Osteocyte (in vitro differentiated cells): ENCODE measurements around the gene TRAK1. TPM values are rescaled to one million over a fixed set of nuclear protein-coding genes. Genes with fewer than 3 reads are reported as not detected.
A peak's percentile ranks its signal among the peaks of the same experiment; 100 is the strongest.

Experiments used
- DNase-seq: peaks from one replicate; pipeline ENCODE4 v3.0.0; 2021; ENCODE audit warnings: mixed read lengths; ENCODE audit not compliant: unreplicated experiment; ENCODE audit errors: extremely low spot score
- H3K27ac Mint-ChIP-seq: one replicate; pipeline ENCODE4 v1.8.0; 2021; ENCODE audit warnings: mild to moderate bottlenecking, mixed read lengths; ENCODE audit not compliant: unreplicated experiment
- H3K27me3 Mint-ChIP-seq: one replicate; pipeline ENCODE4 v1.8.0; 2021; ENCODE audit warnings: mixed read lengths; ENCODE audit not compliant: unreplicated experiment
- H3K36me3 Mint-ChIP-seq: one replicate; pipeline ENCODE4 v1.8.0; 2021; ENCODE audit warnings: mixed read lengths; ENCODE audit not compliant: unreplicated experiment
- H3K4me1 Mint-ChIP-seq: one replicate; pipeline ENCODE4 v1.8.0; 2021; ENCODE audit warnings: mixed read lengths; ENCODE audit not compliant: unreplicated experiment
- H3K4me3 Mint-ChIP-seq: one replicate; pipeline ENCODE4 v1.8.0; 2021; ENCODE audit warnings: mild to moderate bottlenecking, moderate library complexity, mixed read lengths; ENCODE audit not compliant: unreplicated experiment
- H3K9me3 Mint-ChIP-seq: one replicate; pipeline ENCODE4 v1.8.0; 2021; ENCODE audit warnings: mixed read lengths; ENCODE audit not compliant: unreplicated experiment
- total RNA-seq: library from RNA; stranded (reverse); gene quantifications from 2 replicates; pipeline ENCODE4 v1.2.1, GENCODE V29; 2021
- TF ChIP-seq, protein P1 (sequence below): fragments of 200-600 bp; sonication (generic); IDR thresholded peaks from 2 replicates; pipeline ENCODE4 v1.5.0; 2021; ENCODE audit warnings: antibody characterized with exemption, mild to moderate bottlenecking, moderate library complexity

TRAK1 gene
- total RNA-seq, 1 donor from 2014 or later, result 30.7 TPM

DNA sequence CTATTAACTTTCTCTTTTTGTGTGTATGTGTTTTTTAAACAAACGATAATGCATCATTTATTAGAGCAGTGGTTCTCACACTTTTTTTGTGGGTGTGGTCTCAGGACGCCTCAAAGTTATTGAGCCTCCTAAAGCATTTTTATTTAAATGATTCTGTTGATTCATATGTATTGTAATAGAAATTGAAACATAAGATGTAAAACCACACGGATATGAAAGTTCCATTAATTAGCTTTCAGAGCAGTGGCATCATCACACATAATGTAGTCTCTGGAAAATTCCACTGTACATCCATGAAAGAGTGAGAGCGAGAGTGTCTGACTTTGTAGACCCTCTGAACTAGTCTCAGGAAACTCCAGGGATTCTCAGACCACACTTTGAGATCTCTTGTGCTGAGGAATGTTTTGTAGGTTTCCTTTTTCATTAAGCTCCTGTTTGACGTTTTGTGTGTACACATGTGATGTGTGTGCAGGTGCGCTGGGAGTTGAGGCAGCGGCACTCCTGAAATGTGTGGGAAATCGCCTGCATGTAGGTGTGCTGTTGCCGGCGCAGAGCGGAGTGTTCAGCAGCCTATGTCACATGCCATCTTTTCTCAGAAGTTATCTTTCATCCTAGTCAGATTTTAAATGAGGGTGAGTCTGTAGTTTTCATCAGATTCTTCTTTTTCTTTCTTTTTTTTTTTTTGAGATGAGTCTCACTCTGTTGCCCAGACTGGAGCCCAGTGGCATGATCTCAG, 5.3 kb upstream of the TRAK1 start:
- no peaks in the 10 kb centered on the region for H3K9me3 Mint-ChIP-seq
- H3K27me3 Mint-ChIP-seq, result no peaks in the 10 kb centered on the region
- H3K36me3 Mint-ChIP-seq, result peaks cover 22% of the 10 kb centered on the region
- no peak for DNase-seq
- H3K27ac Mint-ChIP-seq, result no peak overlapping the region
- H3K4me3 Mint-ChIP-seq, result no peak overlapping the region
- TF ChIP-seq, protein P1, sequence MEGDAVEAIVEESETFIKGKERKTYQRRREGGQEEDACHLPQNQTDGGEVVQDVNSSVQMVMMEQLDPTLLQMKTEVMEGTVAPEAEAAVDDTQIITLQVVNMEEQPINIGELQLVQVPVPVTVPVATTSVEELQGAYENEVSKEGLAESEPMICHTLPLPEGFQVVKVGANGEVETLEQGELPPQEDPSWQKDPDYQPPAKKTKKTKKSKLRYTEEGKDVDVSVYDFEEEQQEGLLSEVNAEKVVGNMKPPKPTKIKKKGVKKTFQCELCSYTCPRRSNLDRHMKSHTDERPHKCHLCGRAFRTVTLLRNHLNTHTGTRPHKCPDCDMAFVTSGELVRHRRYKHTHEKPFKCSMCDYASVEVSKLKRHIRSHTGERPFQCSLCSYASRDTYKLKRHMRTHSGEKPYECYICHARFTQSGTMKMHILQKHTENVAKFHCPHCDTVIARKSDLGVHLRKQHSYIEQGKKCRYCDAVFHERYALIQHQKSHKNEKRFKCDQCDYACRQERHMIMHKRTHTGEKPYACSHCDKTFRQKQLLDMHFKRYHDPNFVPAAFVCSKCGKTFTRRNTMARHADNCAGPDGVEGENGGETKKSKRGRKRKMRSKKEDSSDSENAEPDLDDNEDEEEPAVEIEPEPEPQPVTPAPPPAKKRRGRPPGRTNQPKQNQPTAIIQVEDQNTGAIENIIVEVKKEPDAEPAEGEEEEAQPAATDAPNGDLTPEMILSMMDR, result no peak
- H3K4me1 Mint-ChIP-seq, result peaks cover 34% of the 10 kb centered on the region

DNA sequence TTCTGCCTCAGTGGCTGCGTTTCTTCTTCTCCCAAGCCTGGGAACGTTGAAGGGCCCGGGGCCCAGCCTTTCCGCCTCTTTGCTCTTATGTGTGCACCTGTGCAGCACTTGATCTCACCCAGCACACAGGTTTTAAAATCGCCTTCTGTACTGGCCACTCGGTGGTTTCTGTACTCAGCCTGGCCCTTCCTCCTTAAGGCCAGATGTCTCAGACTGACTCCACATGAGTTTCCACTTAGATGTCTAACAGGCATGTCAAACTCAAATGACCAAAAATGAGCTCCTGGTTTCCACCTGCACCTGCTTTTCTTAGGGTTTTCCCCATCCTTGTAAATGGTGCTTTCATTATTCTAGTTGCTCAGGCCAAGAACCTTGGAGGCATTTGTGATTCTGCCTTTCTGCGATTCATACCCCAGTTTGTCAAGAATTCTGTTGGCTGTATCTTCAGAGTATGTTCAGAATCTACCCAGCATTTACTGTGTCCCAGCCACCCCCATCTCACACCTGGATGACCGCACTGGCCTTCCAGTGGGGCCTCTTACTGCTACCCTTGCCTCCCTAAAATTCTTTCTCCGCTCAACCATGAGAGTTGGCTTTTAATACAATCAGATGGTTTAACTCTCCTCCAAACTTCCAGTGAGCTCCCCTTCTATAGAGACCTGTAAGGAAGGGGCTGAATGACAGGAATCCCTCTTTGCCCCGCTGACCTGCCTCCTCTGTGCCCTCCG, 2.2 kb upstream of the TRAK1 start:
- peaks cover 28% of the 10 kb centered on the region for H3K4me1 Mint-ChIP-seq

DNA sequence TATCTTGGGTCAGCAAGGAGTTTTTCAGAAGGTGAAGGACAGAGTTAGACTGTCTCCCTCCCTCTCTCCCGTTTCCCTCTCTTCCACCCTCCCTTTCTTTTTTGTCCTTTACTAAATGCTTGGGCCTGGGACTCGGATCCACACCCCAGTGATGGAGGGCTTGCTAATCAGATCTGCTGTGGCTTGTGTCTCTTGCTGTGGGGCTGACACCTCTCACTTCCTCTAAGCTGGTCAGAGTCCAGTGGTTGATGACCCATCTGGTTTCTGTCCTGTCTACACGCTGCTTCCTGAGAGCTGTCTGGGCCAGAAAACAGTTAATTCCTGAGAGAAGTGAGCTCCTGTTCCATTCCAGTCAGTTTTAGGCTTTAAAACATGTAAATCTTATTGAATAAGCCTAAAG, 849 bp downstream of the TRAK1 start:
- TF ChIP-seq, protein P1, result no peak
- Mint-ChIP-seq H3K4me1 (peaks cover 31% of the 10 kb centered on the region), H3K36me3 (peaks cover 23% of the 10 kb centered on the region), H3K27ac (peak overlapping the region; percentile 43), H3K27me3 (no peaks in the 10 kb centered on the region), H3K9me3 (no peaks in the 10 kb centered on the region), H3K4me3 (no peak overlapping the region)
- no peak for DNase-seq

More for the DNA sequence above, 2.2 kb upstream of the TRAK1 start:
- no peak overlapping the region for H3K27ac Mint-ChIP-seq
- peaks cover 23% of the 10 kb centered on the region for H3K36me3 Mint-ChIP-seq
- no peak overlapping the region for H3K4me3 Mint-ChIP-seq
- DNase-seq, result no peak
- TF ChIP-seq, protein P1, result no peak
- H3K9me3 Mint-ChIP-seq, result no peaks in the 10 kb centered on the region
- no peaks in the 10 kb centered on the region for H3K27me3 Mint-ChIP-seq

DNA sequence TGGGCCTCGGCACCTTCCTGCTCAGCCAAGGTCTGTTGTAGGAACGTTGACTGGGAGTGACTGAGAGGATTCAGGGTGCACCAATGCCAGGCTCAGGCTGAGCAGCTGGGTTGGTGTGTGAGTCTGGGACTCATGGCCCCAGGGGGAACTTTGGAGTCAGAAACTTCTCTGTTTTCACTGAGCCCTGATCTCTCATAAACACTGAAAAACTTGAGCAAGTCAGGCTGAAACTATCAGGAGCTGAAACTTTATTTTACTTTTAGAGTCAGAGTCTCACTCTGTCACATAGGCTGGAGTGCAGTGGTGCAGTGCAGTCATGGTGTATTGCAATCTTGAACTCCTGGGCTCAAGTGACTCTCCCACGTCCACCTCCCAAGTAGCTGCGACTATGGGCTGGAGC, 3.0 kb downstream of the TRAK1 start:
- H3K27me3 Mint-ChIP-seq, result no peaks in the 10 kb centered on the region
- DNase-seq, result no peak
- H3K4me3 Mint-ChIP-seq, result no peak overlapping the region
- peaks cover 43% of the 10 kb centered on the region for H3K4me1 Mint-ChIP-seq
- TF ChIP-seq, protein P1, result no peak
- H3K9me3 Mint-ChIP-seq, result no peaks in the 10 kb centered on the region
- peak overlapping the region; percentile 36 for H3K27ac Mint-ChIP-seq
- peaks cover 11% of the 10 kb centered on the region for H3K36me3 Mint-ChIP-seq

DNA sequence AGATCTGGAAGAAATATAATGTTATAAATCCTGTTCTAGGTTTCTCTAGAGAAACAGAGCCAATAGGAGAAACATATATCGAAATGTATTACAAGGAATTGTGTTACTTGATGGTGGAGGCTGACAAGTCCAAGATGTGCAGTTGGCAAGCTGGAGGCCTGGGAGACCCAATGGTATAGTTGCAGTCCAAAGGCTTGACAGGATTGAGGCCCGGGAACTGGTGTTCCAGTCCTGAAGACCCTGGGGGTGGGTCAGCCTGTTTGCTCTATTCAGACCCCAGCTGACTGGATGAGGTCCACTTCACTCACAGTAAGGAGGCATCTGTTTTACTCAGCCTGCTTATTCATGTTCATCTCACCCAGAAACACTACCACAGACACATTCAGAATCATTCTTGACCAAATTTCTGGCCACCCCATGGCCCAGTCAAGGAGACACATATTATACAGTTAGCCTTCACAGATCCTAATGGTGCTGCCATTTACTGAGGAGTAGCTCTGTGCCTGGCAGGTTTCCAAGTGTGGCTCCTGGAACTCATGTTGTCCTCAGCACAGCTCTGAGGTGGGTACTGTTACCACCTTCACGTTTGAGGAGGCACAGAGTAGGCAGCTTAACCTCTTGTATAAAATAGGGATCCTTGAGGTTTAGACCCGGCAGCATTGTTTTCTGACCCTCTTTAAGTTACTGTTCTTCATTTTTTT, 3.7 kb downstream of the TRAK1 start:
- H3K36me3 Mint-ChIP-seq, result peaks cover 5% of the 10 kb centered on the region
- no peak overlapping the region for H3K4me3 Mint-ChIP-seq
- H3K27me3 Mint-ChIP-seq, result no peaks in the 10 kb centered on the region
- H3K27ac Mint-ChIP-seq, result no peak overlapping the region
- H3K4me1 Mint-ChIP-seq, result peaks cover 49% of the 10 kb centered on the region
- H3K9me3 Mint-ChIP-seq, result no peaks in the 10 kb centered on the region
- TF ChIP-seq, protein P1, result no peak
- no peak for DNase-seq
